ENCODE measurements around the gene NFIB.

The NFIB gene

DNA sequence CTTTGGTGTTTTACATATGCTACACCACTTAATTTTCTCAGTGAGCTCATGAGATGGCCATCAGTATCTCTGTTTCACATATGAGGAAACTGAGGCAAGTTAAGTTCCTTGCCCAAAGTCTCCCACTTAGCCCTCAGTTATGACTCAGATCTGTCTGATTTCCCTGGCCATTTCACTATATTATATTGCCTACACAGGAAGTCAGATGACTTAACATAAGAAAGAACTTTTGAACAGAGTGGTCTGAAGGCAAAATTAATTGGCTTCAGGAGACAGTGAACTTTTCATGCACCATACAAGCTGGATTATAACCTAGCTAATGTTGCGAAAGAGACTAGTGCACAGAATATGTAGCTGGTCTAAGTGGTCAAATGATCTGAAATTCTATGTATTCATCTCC is 221.6 kb downstream of the NFIB start:
- TF ChIP-seq, protein P1, sequence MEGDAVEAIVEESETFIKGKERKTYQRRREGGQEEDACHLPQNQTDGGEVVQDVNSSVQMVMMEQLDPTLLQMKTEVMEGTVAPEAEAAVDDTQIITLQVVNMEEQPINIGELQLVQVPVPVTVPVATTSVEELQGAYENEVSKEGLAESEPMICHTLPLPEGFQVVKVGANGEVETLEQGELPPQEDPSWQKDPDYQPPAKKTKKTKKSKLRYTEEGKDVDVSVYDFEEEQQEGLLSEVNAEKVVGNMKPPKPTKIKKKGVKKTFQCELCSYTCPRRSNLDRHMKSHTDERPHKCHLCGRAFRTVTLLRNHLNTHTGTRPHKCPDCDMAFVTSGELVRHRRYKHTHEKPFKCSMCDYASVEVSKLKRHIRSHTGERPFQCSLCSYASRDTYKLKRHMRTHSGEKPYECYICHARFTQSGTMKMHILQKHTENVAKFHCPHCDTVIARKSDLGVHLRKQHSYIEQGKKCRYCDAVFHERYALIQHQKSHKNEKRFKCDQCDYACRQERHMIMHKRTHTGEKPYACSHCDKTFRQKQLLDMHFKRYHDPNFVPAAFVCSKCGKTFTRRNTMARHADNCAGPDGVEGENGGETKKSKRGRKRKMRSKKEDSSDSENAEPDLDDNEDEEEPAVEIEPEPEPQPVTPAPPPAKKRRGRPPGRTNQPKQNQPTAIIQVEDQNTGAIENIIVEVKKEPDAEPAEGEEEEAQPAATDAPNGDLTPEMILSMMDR (IDR thresholded peaks at IDR 0.05; ENCODE audit: insufficient read depth, low read depth, low read length, missing control alignments), result no peak
- H3K4me3 ChIP-seq (ENCODE audit: low read depth, low read length), result no peak overlapping the region
- DNase-seq (ENCODE audit: low read depth), result no peak

DNA sequence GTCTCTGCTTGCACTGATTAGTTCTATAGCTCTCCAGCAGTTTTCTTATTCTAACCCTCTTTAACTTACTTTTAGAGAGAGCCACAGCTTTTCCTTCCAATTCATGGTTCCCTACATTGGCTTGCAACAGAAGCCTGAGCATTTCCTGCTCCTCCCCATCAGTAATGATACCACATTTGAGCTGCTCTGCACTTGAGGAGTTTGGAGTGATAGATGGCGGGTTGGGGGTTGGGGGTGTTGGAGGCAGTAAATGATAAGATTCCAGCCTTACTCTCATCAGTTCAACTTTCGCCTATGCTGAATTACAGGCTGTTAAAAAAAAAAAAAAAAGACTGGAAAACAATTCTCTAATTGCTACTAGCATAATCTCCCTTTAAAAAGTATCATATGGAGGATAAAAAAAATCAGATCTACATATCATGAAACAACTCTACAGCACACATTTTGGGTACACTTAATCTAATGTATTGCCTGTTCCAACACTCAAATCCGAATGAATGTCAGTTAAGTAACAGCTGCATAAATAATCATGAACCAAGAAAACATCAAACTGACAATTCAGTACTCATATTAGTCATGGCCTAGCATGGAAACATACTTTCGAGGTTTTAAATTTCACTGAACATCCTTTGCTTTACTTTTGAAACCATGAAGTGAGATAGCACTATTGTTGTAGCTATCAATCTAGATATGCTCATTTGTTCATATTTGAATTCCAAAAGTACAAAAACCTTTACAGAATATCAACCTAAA is 224.7 kb downstream of the NFIB start:
- TF ChIP-seq, protein P1 (IDR thresholded peaks at IDR 0.05; ENCODE audit: insufficient read depth, low read depth, low read length, missing control alignments), result no peak
- DNase-seq (ENCODE audit: low read depth), result no peak
- no peak overlapping the region for H3K4me3 ChIP-seq (ENCODE audit: low read depth, low read length)

DNA sequence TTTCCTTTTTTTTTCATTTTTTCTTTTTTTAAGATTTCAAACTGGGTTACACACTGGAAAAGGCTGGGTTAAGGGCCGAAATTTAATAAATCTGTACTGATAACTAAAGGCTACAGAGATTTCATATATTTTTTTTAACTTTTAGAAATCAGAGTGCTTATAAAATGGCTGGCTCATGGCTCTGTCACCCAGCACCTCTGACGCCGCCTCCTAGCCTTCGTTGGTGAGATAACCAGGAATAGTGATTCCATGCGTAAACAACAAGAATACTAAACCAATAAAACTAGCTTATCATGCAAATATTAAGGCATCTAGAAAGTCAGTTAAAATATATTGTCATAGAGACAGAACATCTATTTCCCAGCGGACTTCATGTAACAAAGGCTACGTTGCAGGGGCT is 226.4 kb downstream of the NFIB start:
- no peak for DNase-seq (ENCODE audit: low read depth)
- TF ChIP-seq, protein P1 (IDR thresholded peaks at IDR 0.05; ENCODE audit: insufficient read depth, low read depth, low read length, missing control alignments), result no peak
- no peak overlapping the region for H3K4me3 ChIP-seq (ENCODE audit: low read depth, low read length)

DNA sequence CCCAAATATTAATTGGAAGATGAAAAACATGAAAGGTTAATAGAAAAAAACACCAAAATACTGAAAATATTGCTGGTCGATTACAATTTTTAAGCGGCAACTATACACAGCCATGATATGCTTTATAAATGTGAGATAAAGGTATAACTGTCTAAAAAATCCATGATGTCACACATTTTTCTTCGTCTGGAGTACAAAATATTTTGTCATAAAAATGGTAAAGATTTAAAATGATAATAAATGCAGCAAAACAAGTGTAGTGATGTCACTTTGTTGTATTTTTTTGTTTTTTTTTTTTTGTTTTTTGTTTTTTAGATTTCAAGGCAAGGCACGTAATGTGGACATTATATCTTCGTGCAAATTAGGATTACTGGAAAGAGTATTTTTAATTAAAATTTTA is 227.4 kb downstream of the NFIB start:
- TF ChIP-seq, protein P1 (IDR thresholded peaks at IDR 0.05; ENCODE audit: insufficient read depth, low read depth, low read length, missing control alignments), result no peak
- no peak overlapping the region for H3K4me3 ChIP-seq (ENCODE audit: low read depth, low read length)
- no peak for DNase-seq (ENCODE audit: low read depth)

DNA sequence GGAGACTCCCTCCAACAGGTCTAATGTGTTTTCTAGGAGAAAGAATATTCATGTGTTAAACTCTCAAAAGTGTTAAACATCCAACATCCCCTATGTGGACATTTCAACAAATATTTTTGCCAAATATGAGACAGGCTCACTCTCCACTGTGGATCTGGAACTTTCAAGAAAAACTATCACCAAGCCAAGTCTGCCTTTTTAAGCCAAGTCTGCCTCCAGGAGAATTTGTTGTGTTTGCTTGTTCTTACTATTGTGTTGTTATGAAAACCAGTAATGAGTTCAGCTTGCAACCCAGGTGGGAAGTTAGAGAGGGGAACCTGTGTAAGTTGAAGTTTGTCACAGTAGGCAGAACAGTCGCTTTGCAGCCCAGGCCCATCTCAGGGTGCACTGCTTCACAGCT is 228.1 kb downstream of the NFIB start:
- DNase-seq (ENCODE audit: low read depth), result no peak
- TF ChIP-seq, protein P1 (IDR thresholded peaks at IDR 0.05; ENCODE audit: insufficient read depth, low read depth, low read length, missing control alignments), result no peak

DNA sequence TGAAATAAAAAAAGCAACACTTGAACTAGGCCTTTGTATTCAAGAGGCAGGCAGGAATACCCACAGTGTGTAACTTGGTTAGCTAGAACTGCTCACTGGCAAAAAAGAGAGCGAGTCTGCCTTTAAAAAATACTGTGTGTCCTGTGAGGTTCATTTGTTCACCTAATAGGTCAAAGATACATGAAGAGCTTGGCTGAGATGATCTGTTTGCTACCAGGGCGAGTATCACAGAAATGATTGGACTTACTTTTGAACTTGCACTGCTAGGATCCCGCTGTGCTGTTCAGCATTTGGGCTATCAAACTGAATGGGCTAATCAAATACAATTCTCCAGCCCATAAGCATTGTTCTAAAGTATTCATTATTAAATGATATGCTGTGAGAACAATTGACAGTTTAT is 229.1 kb downstream of the NFIB start:
- DNase-seq (ENCODE audit: low read depth), result no peak
- TF ChIP-seq, protein P1 (IDR thresholded peaks at IDR 0.05; ENCODE audit: insufficient read depth, low read depth, low read length, missing control alignments), result no peak
- H3K4me3 ChIP-seq (ENCODE audit: low read depth, low read length), result no peak overlapping the region

More for the DNA sequence above, 228.1 kb downstream of the NFIB start:
- no peak overlapping the region for H3K4me3 ChIP-seq (ENCODE audit: low read depth, low read length)

DNA sequence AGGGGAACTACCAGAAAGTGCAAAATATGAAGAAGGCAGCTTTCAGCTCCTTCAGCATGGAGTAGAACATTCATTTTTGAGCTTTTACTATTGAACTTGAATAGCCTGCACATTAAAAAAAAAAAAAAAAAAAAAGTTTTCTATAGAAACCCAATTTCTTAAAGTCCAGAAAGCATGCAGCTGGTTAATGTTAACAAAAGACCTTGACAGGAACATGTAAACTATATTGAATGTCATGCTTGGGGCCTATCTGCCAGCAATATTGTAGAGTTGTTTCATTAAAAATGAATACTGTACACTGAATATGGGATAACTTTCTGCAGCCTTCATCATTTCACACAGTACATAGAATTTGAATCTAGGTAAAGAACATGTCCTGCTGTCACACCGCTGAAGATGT is 230.6 kb downstream of the NFIB start:
- TF ChIP-seq, protein P1 (IDR thresholded peaks at IDR 0.05; ENCODE audit: insufficient read depth, low read depth, low read length, missing control alignments), result no peak
- DNase-seq (ENCODE audit: low read depth), result no peak
- H3K4me3 ChIP-seq (ENCODE audit: low read depth, low read length), result no peak overlapping the region
